Suprapubic skin (tissue), 3 donors: ENCODE data around the gene C1D.

Experiments used
- CTCF ChIP-seq, 2 donors: fragments of 200-600 bp in 1 of 2; fragments of 450-650 bp in 1 of 2; sonication (generic) in 1 of 2; IDR thresholded peaks; one replicate each; pipeline ENCODE4 v1.5.1; 2016 to 2019; ENCODE audit warnings: antibody characterized with exemption in 2 of 2, mild to moderate bottlenecking in 1 of 2, moderate library complexity in 1 of 2
- EP300 ChIP-seq: sonication (generic); formaldehyde crosslinking; IDR thresholded peaks from one replicate; pipeline ENCODE4 v1.6.1; 2017; ENCODE audit warnings: antibody characterized with exemption
- POLR2A ChIP-seq, 2 donors: fragments of 450-650 bp; IDR thresholded peaks; one replicate each; pipeline ENCODE4 v1.6.1; 2017; ENCODE audit warnings: antibody characterized with exemption in 2 of 2, mild to moderate bottlenecking in 2 of 2, moderate library complexity in 2 of 2

DNA sequence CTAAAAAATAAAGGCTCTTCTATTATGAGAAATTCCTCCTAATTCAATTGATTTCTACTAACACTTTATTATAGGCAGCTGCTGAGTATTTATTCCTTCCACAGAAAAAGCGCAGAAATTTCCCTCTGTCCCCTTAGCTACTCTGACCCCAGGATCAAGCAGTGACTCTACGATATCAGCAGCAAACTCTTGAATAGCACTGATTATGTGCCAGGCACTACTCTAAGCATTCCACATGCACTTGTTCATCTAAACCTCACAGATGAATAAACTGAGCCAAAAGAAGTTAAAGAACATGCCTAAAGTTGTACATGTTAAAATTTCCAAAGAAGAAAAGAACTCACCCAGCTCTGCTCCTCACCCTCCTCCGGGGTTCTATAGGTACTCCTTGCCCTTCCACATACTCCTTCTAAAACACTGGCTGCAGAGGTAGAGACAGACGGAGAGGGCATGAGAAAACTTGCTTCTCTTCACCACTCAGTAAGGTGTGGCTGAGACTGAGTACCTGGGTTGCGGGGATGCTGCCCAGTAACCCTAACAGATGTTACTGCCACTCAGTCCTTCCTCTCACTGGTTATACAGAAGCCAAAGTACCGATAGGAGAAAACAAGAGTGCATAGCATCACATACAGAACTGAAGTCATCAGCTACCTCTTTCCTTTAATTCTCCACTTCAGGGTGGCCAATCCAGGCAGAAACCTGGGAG, 9.9 kb downstream of the C1D start:
- no peak for TF ChIP-seq EP300
- no peak for TF ChIP-seq CTCF (IDR thresholded peaks at IDR 0.05)
- no peak for TF ChIP-seq POLR2A (IDR thresholded peaks at IDR 0.05)
